Measurements from ENCODE around the gene FAM131A.

The FAM131A gene

GRCh38 chr3:184355261-184356040, 18.1 kb downstream of the FAM131A start:
- DNase-seq (ENCODE audit: low read depth in 3 of 3, low spot score in 1 of 3): no peak

GRCh38 chr3:184357248-184358123, 20.1 kb downstream of the FAM131A start:
- DNase-seq (ENCODE audit: low read depth in 3 of 3, low spot score in 1 of 3): no peak

GRCh38 chr3:184358124-184358767, 20.8 kb downstream of the FAM131A start:
- DNase-seq (ENCODE audit: low read depth in 3 of 3, low spot score in 1 of 3): no peak

GRCh38 chr3:184358921-184359350, 21.5 kb downstream of the FAM131A start:
- no peak for DNase-seq (ENCODE audit: low read depth in 3 of 3, low spot score in 1 of 3)

- DNase-seq (ENCODE audit: low read depth in 3 of 3, low spot score in 1 of 3): no peak
Observed at GRCh38 chr3:184359610-184360009, 22.2 kb downstream of the FAM131A start.

GRCh38 chr3:184360070-184360928, 22.9 kb downstream of the FAM131A start:
- DNase-seq (ENCODE audit: low read depth in 3 of 3, low spot score in 1 of 3): no peak

GRCh38 chr3:184360929-184361531, 23.6 kb downstream of the FAM131A start:
- DNase-seq (ENCODE audit: low read depth in 3 of 3, low spot score in 1 of 3): no peak

- DNase-seq (ENCODE audit: low read depth in 3 of 3, low spot score in 1 of 3): peak in 1 of 3 donors; percentile 34
Observed at GRCh38 chr3:184361532-184361931, 24.1 kb downstream of the FAM131A start, which contains the start of the genes CLCN2 and POLR2H. CLCN2 (minus strand) TSS chr3:184361605; CDS start chr3:184361479, 126 bp downstream. POLR2H (plus strand) TSS chr3:184361710; CDS start chr3:184363493, 1,783 bp downstream.

- peak in 1 of 3 donors; percentile 33 for DNase-seq (ENCODE audit: low read depth in 3 of 3, low spot score in 1 of 3)
Observed at GRCh38 chr3:184361932-184362667, 24.7 kb downstream of the FAM131A start.

GRCh38 chr3:184362668-184363546, 25.5 kb downstream of the FAM131A start:
- peak; percentile 85 to 90 (median 89) for DNase-seq (ENCODE audit: low read depth in 3 of 3, low spot score in 1 of 3)

GRCh38 chr3:184366619-184367289, 29.4 kb downstream of the FAM131A start:
- no peak for DNase-seq (ENCODE audit: low read depth in 3 of 3, low spot score in 1 of 3)

- no peak for DNase-seq (ENCODE audit: low read depth in 3 of 3, low spot score in 1 of 3)
Observed at GRCh38 chr3:184368116-184368515, 30.7 kb downstream of the FAM131A start.

GRCh38 chr3:184368586-184369183, 31.3 kb downstream of the FAM131A start:
- DNase-seq (ENCODE audit: low read depth in 3 of 3, low spot score in 1 of 3): no peak

- peak in 1 of 3 donors; percentile 29 for DNase-seq (ENCODE audit: low read depth in 3 of 3, low spot score in 1 of 3)
Observed at GRCh38 chr3:184371570-184372018, 34.2 kb downstream of the FAM131A start.

GRCh38 chr3:184372296-184372821, 35.0 kb downstream of the FAM131A start:
- DNase-seq (ENCODE audit: low read depth in 3 of 3, low spot score in 1 of 3): no peak

- DNase-seq (ENCODE audit: low read depth in 3 of 3, low spot score in 1 of 3): no peak
Observed at GRCh38 chr3:184372911-184373310, 35.5 kb downstream of the FAM131A start.

- DNase-seq (ENCODE audit: low read depth in 3 of 3, low spot score in 1 of 3): no peak
Observed at GRCh38 chr3:184373422-184373821, 36.0 kb downstream of the FAM131A start.
